IPS-18c (cell line): Measurements from ENCODE around the gene MRPL30.
A peak's percentile ranks its signal among the peaks of the same experiment; 100 is the strongest.
"Not testable (repeated sequence)": the region's sequence is repeated elsewhere in the genome, so short reads cannot be mapped to it uniquely, and the experiment has no call there.

ENCODE experiments used
- H3K4me3 ChIP-seq: 2 replicates; pipeline ENCODE4 v1.7.0; 2013; ENCODE audit warnings: low read depth, mild to moderate bottlenecking, low read length, moderate library complexity; ENCODE audit not compliant: insufficient read depth
- H3K9me3 ChIP-seq: one replicate; pipeline ENCODE4 v1.6.1; 2013; ENCODE audit warnings: mild to moderate bottlenecking, low read length, moderate library complexity; ENCODE audit not compliant: control insufficient read depth, insufficient read depth

The MRPL30 gene

DNA sequence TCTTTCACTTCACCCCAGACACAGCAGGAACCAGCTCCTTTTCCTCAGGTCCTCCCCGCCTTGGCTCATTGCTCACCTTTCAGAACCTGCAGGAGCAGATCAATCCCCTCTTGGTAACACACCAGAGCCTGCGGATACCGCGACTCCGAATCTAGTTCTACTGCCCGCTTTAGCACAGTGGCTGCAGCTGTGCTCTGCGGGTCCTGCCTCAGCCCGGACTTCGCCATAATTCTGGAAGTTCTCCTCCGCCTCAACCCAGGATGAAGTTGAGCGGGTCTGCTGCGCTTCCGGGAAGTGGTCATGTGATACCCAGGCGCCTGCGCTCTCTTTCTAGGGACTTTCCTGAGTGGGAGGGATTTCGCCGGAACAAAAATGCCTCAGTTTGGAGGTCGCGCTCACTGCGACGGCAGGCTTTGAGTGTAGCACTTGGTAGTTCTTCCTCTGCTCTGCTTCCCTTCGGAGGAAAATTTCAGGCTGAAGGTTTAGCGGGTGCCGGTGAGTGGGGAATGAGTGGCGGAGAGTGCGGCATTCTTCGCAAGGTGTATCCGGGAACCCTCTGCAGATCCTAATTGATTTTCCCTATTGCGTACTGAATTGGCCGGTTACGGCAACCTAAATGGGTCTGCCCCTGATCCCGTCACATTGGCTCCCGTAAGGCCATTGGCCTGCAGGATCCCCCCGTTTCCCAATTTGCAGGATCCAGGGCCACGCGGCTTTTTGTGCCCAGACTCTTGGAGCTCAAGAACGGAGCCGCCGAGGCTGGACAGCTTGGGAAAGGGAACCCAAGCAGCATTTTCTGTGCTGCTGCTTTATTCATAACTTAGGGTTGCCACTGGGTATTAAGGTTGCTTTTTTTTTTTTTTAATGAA is at the start of gene MRPL30, which contains the start of gene MITD1:
Gene MRPL30 (plus strand): TSS at position 430 of the 869 bp plus-strand sequence. CDS start 5,020 bp downstream, outside the sequence.
Gene MITD1 (minus strand): TSS at position 304 of the 869 bp plus-strand sequence. CDS start 77 bp downstream, at position 227.
- H3K4me3 ChIP-seq, result peak within 1 kb of the TSS; percentile 94
- no peaks in the 10 kb centered on the region for H3K9me3 ChIP-seq

DNA sequence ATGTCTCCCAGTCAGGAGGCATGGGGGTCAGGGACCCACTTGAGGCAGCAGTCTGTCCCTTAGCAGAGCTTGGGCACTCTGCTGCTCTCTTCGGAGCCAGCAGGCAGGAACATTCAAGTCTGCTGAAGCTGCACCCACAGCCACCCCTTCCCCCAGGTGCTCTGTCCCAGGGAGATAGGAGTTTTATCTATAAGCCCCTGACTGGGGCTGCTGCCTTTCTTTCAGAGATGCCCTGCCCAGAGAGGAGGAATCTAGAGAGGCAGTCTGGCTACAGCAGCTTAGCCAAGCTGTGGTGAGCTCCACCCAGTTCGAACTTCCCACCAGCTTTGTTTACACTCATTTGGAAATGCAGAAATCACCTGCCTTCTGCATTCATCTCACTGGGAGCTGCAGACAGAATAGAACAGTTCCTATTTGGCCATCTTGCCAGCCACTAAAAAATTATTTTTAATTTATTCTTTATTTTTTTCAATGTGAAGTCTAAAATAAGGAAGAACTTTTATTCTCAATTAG is 45.9 kb upstream of the MRPL30 start:
- not testable (repeated sequence) for H3K9me3 ChIP-seq, H3K4me3 ChIP-seq

DNA sequence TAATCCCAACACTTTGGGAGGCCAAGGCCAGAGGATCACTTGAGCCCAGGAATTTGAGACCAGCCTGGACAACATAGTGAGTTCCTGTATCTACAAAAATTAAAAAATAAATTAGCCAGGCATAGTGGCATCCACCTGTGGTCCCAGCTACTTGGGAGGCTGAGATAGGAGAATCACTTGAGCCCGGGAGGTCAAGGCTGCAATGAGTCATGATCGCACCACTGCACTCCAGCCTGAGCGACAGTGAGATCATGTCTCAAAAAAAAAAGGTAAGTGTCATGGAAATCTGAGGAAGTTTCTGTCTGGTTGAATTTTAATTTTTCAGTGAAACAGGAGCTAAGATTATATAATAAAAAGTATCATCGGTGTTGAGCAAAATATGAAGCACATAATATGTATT is 42.0 kb upstream of the MRPL30 start:
- peaks cover 2% of the 10 kb centered on the region for H3K9me3 ChIP-seq
- H3K4me3 ChIP-seq, result no peak overlapping the region

DNA sequence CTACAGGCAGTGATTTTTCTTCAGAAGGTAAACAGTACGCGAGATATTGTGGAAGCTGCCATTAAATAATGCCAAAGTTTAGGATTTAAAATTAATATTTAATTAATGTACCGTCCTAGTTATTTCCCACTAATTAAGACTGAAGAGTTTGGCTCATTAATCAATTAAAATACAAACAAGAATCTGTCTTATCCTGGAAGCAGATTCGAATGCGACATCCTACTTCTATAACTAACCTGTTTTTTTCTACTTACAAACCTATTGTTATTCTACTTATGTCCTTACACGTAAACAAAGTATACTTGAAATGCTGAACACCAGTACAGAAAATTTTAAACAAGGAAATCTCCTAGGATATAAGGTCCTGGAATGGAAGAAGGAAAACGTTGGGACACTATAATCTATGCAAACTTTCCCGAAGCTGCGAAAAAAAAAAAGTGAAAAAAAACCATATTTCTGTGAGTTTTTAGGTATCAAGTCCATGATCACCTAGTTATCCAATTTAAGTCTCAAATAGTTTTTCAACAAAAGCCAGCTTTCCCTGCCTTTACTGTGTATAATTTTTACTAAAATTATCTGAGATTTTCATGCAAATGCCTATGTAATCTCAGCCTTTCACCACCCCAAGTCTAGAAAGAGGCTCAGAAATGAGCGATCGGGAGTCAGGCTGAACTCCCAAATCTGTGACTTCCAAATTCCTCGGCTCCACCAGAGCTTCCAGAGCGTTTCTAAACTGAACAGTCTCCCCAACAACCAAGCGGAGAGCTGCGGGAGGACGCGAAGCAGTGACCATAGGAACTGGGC is 40.7 kb upstream of the MRPL30 start:
- peak overlapping the region; percentile 87 for H3K4me3 ChIP-seq
- peaks cover 2% of the 10 kb centered on the region for H3K9me3 ChIP-seq

DNA sequence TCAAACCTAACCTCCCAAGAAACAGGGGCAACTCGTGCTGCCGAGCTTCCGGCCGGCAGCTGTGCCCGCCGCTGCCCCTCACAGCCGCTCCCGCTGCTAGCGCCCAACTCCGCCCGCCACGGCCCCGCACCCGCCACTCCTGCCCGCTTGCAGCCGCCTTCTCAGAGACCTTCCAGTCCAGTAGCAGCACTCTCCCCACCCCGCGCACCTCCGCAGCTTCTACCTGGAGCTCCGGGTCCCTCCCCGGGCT is 40.2 kb upstream of the MRPL30 start:
- peaks cover 2% of the 10 kb centered on the region for H3K9me3 ChIP-seq

DNA sequence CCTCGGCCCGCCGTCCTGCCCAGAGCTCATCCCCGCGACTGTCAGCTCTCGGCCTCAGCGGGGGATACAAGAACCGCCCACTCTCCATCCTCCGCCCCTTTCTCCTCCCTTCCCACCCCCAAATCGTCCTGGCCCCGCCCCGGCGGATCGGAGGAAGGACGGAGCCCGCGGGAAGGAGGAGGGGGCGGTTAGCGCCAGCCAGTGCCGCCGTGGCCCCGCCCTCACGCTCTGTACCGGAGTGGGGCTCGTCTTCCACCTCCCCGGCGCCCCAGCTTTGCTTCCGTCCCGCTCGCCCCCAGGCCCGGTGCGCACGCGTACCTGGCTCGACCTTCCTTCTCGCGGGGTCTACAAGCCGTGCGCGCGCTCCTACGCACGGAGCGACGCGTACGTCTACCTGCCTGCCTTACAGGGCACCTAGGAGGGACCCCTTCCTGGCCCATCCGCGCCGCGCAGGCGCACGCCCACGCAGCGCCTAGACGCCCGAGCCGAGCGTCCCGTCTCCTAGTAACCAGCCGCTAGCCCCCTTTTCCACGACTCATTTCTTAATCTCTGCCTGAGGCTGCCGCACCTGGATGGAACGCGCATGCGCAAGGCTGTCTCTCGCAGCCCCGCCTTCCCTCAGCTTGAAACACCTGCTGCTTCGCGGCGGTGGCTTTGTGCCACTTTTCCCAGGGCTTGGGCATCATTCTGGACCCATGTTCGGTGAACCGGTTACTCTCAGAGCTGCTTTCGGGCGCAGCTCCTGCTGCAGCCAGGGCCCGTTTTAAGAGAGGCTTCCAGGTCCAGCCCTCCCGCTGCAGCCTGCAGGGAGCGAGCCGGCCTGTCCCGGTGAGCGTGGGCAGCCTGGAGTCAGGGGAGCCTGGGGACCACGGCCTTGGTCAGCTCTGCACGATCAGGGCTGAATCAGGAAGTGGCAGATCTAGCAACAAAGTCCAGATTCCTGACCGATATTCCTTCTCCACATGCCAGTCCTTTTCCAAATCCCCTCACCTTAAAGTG is 39.6 kb upstream of the MRPL30 start, which contains the start of gene C2orf15:
Gene C2orf15 (plus strand): TSS at position 598 of the 999 bp plus-strand sequence. CDS start 8,852 bp downstream, outside the sequence.
- Histone ChIP-seq H3K4me3 (peak within 1 kb of the TSS; percentile 87), H3K9me3 (peaks cover 2% of the 10 kb centered on the region)

More for the DNA sequence above, 40.2 kb upstream of the MRPL30 start:
- peak overlapping the region; percentile 87 for H3K4me3 ChIP-seq

DNA sequence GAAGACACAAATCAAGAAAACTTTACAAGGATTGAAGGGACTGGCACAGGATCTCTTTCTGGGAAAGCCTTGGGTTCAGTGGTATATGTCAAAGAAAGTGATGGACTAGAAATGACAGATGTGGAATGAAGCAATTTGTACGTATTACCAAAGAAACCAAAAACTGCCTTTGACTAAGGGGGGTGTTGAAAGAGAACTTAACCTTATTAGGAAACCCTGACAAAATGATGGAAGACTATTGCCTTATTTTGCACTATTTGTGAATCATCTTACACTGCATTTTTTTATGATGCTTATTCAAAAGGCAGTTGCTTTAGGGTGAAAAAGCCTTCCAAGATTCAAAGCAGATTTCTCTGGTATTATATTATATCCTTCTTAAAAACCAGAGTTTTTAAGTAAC is 30.3 kb upstream of the MRPL30 start:
- Histone ChIP-seq H3K9me3 (no peaks in the 10 kb centered on the region), H3K4me3 (no peak overlapping the region)

DNA sequence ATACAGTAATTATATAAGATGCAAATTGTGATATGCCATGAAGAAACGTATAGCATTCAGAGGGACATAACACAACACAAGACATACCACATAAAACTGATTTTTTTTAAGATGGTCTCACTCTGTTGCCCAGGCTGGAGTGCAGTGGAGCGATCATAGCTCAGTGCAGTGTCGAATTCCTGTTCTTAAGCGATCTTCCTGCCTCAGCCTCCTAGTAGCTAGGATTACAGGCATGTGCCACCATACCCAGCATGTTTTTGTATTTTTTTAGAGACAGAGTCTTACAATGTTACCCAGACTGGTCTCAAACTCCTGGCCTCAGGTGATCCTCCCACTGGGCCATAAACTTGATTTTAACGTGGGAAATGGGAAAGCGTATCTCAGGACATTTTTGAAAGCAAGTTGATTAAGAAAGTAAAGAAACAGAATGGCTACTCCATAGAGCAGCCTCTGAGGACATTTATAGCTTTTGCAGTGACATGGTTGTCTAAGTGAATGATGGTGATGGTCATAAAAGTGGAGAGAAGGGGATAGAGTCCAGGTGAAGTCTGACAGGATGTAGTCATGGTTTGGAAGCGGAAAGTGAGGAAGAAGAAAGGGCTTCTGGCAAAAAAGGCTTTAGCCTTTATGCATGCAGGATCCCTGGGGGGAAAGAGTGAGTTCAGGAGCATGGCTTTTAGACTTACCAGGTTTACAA is 28.6 kb upstream of the MRPL30 start:
- Histone ChIP-seq H3K4me3 (no peak overlapping the region), H3K9me3 (no peaks in the 10 kb centered on the region)

DNA sequence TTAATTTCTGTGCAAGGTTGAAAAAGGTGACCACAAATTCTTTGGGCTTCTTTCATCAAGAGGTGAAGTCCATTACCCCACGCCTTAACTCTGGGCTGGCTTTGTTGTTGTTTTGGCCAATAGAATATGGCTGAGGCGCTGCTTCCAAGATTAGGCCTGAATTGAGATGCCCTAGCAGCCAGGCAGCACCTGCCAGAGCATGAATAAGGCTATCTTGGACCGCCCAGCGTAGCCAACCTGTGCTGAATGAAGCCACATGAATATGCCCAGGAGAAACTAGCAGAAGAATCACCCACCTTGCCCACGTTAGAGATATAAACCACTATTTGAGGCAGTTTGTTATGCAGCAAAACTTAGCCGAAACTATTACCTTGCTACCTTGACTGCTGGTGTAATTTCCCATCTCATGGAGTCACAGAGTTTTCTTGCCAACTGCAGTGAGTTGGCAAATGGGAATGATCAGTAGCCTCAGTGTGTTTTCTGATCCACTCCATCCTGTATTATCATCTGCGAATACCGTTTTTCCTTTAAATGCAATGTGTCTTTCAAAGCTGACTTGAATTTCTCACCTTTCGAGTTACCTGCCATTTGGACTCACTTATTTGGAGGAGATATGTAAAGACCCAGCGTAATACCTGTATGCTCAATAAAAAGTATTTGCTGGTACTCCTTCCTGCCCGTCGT is 26.9 kb upstream of the MRPL30 start:
- no peaks in the 10 kb centered on the region for H3K9me3 ChIP-seq
- peak overlapping the region; percentile 94 for H3K4me3 ChIP-seq

DNA sequence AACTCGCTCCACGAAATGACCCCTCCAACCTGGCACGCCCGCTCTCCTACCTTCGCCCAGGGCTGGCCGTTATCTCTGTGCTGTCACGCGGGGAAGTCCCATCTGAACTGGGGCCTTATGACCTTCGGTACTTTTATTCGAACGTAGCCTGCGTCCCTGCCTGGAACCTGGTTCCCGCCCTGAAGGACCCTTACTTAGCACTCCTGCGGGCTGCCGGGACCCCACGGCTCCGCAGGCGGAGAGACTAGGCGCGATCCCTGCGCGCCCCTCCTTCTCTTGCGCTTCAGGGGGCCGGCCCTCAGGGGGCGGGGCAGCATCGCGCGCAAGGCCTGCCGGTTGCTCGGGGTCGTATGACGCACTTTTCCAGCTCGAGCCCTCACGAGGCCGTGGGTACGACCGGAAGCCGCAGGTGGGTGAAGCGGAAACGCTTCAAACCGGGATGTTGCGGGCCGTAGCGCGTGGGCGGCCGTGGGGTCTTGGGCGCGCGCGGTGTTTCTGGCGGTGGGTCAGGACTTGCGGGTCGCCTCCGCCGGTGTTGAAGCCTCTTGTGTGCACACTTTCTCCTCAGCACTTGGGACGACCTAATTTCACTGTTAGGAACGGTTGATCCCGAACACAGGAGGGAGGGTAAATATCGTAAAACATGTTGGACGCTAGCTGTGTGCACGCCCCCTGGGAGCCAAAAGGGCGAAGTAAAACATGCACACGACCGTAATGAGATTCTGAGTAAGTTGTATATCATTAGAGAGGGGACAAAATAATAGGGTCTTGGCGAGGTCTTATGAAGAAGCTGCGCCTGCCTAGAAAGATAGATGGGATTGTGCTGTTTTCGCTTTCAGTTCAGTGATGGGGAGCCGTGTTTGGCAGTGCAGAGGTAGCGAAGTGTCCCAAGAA is 26.1 kb upstream of the MRPL30 start, which contains the start of the genes LIPT1 and TSGA10:
Gene LIPT1 (plus strand): TSS at position 325 of the 894 bp plus-strand sequence. CDS start 6,991 bp downstream, outside the sequence.
Gene TSGA10 (minus strand): TSS at position 300 of the 894 bp plus-strand sequence. CDS start 45,503 bp downstream, outside the sequence.
- Histone ChIP-seq H3K9me3 (no peaks in the 10 kb centered on the region), H3K4me3 (peak within 1 kb of the TSS; percentile 94)

DNA sequence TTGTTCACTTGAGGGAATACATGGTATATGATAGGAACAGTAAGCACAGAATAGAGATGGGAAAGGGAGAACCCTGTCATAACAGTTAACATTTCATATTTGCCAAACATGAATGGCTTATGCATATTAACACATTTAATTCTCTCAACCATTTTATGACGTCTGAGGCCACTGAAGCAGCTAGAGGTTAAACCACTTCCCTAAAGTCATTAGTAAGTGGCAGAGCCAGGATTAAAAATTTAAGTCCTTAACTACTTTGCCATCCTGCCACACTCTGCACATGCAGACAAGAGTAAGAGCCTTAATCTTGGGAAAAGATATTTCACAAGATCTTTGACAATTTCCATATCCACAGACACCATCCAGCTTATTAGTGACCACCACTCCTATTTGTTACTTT is 24.1 kb upstream of the MRPL30 start:
- H3K4me3 ChIP-seq, result no peak overlapping the region
- H3K9me3 ChIP-seq, result no peaks in the 10 kb centered on the region

DNA sequence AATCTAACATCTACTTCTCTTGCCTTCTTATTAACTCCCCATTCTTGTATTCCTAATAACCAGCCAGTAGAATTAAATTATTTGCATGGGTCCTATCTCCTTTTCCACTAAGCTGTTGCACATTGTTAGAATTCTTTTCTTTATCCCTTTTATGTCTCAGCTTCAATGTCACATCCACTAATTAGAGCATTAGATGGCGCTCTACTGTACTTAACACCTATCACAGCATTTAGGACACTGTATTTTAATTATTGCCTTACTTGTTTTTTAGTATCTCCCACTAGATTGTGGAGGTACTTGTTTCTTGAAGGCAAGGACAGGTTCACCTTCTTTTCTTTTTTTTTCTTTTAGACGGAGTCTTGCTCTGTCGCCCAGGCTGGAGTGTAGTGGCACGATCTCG is 22.4 kb upstream of the MRPL30 start:
- Histone ChIP-seq H3K4me3 (no peak overlapping the region), H3K9me3 (no peaks in the 10 kb centered on the region)

DNA sequence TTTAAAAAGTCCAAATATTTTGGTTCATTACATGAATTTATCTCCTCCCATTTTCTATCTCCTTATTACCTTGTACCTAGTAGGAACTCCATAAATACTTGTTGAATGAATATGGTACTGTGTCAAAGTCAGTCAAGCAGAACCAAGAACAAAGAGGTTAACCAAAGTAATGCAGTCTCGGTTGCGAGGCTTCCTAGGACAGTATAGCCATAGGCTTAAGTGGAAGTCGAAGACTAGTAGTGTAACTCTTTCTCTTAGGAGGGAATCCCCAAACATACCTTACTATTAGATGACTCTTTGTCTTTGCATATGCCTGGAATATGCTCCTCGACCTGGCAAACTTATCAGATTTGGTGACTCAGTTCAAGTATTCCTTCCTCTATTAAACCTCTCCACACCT is 21.4 kb upstream of the MRPL30 start:
- no peak overlapping the region for H3K4me3 ChIP-seq
- no peaks in the 10 kb centered on the region for H3K9me3 ChIP-seq

DNA sequence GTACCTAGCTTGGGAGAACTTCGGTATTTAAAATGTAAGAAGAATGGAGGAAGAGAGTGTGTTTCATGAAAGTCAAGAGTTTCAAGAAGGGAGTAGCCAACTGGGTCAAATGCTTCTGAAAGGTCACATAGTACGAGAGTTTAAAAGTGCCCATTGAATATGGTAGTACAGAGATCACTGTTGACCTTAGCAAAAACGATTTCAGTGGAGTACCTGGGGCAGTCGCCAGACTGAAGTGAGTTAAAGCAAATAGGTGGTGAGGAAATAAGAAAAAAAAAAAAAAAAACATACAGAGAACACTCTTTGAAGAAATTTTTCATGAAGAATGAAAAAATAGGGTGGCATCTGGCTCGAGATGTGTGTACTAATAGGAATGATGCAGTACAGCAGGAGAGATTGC is 14.8 kb upstream of the MRPL30 start:
- H3K9me3 ChIP-seq, result no peaks in the 10 kb centered on the region
- H3K4me3 ChIP-seq, result no peak overlapping the region

DNA sequence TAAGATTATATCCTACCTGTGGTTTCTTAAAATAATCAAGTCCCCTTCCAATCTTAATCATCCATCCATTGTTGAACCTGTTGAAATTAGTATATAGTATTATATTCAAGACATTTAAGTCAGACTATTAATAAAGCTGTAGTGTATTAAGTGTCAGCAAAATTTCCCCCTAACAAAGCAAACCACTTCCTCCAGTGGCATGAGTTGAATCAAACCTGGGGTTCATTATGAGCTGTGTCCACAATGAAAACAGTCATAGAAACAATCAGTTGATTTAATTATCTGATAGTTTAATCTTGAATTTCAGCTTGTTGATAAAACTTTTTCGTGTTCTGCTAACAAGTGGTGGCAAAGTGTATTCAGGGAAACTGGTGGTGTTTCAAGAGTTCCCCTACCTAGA is 11.4 kb upstream of the MRPL30 start:
- Histone ChIP-seq H3K9me3 (no peaks in the 10 kb centered on the region), H3K4me3 (no peak overlapping the region)
